GM18517 (cell line): ENCODE results near the gene SMIM44.
A peak's percentile ranks its signal among the peaks of the same experiment; 100 is the strongest.

Experiments
- ATAC-seq: cut with Tn5 transposase; IDR thresholded peaks from one replicate; pipeline ENCODE4 v1.9.1; 2021; ENCODE audit warnings: mild to moderate bottlenecking, moderate library complexity; ENCODE audit not compliant: unreplicated experiment

Gene SMIM44

GRCh38 chr19:3501780-3502179 is 18.5 kb upstream of the SMIM44 start:
- ATAC-seq, result no peak

GRCh38 chr19:3500429-3501101 is 17.3 kb upstream of the SMIM44 start, which contains the start of gene DOHH:
Gene DOHH (minus strand): TSS chr19:3500674. CDS start chr19:3496814, 3,860 bp downstream.
- peak; percentile 84 for ATAC-seq

GRCh38 chr19:3499738-3500428 is 16.6 kb upstream of the SMIM44 start:
- ATAC-seq, result no peak

GRCh38 chr19:3497757-3498520 is 14.7 kb upstream of the SMIM44 start:
- no peak for ATAC-seq

GRCh38 chr19:3496392-3497273 is 13.4 kb upstream of the SMIM44 start:
- ATAC-seq, result no peak

- no peak for ATAC-seq
Measured at GRCh38 chr19:3494559-3494958, 11.3 kb upstream of the SMIM44 start.

- ATAC-seq, result no peak
Measured at GRCh38 chr19:3494051-3494450, 10.8 kb upstream of the SMIM44 start.

GRCh38 chr19:3493651-3494050 is 10.4 kb upstream of the SMIM44 start:
- ATAC-seq, result no peak

- no peak for ATAC-seq
Measured at GRCh38 chr19:3492919-3493318, 9.7 kb upstream of the SMIM44 start.

- no peak for ATAC-seq
Measured at GRCh38 chr19:3492131-3492839, 9.0 kb upstream of the SMIM44 start.

GRCh38 chr19:3491396-3492119 is 8.3 kb upstream of the SMIM44 start:
- no peak for ATAC-seq

- no peak for ATAC-seq
Measured at GRCh38 chr19:3482507-3483225, 575 bp downstream of the SMIM44 start.

- no peak for ATAC-seq
Measured at GRCh38 chr19:3481241-3482090, 1.8 kb downstream of the SMIM44 start.

GRCh38 chr19:3480383-3481091 is 2.7 kb downstream of the SMIM44 start, which contains the start of gene SMIM24:
Gene SMIM24 (minus strand): TSS chr19:3480525. CDS start chr19:3480463, 62 bp downstream.
- no peak for ATAC-seq

- ATAC-seq, result no peak
Measured at GRCh38 chr19:3479834-3480215, 3.4 kb downstream of the SMIM44 start.

- ATAC-seq, result no peak
Measured at GRCh38 chr19:3479177-3479833, 3.9 kb downstream of the SMIM44 start.
